NCI-H2029 treated with DMSO at 0.1 percent for 48 hours (cell line): Measurements from ENCODE around the gene ARMC9.

ENCODE experiments used
- DNase-seq: peaks from one replicate; lab custom pipeline; 2025; lab: John Stamatoyannopoulos, UW

Gene ARMC9

GRCh38 chr2:231317579-231317978 is 119.1 kb downstream of the ARMC9 start:
- DNase-seq = no peak

GRCh38 chr2:231318436-231318835 is 120.0 kb downstream of the ARMC9 start:
- no peak for DNase-seq

DNA sequence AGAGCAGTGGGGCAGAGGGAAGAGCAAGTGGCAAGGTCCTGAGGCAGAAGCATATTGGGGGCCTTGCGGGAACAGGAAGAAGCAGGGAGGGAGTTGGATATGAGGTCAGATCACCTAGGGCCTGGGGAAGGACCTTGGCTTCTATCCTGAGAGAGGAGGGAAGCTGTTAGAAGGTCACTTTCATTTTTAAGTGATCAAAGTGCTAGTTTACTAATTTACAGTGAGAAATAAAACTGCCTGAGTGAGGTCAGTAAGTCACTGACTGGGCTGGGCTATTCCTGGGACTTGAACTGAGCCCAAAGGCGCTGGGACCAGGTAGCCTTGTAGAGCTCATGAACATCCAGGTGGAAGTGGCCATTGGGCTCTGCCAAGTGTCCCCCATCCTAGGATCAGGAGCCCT is 120.5 kb downstream of the ARMC9 start:
- no peak for DNase-seq

GRCh38 chr2:231319867-231320266 is 121.4 kb downstream of the ARMC9 start:
- DNase-seq = no peak

GRCh38 chr2:231321021-231321420 is 122.6 kb downstream of the ARMC9 start:
- no peak for DNase-seq

GRCh38 chr2:231321556-231322334 is 123.3 kb downstream of the ARMC9 start:
- DNase-seq = no peak

- DNase-seq = no peak
Observed at GRCh38 chr2:231323316-231323715, 124.9 kb downstream of the ARMC9 start.

- no peak for DNase-seq
Observed at GRCh38 chr2:231325826-231326225, 127.4 kb downstream of the ARMC9 start.

DNA sequence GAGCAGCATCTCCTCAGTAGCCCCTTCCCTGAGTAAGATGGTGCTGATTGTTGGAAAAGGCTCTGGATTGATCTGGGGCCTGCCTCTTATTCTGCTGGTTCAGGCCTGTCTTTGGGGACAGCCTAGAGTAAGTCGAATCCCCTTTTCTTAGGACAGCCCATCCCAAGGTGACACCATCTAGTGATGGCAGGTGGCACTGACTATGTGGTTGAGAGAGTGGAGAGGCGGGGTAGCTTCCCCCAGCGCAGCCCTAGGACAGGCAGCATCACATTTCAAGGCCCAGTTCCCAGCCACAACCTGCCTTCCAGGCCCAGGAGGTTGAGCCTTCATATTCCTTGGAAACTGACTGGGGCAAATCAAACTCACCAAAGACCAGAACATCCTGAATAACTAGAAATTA is 128.0 kb downstream of the ARMC9 start:
- DNase-seq = peak; percentile 22

- DNase-seq = no peak
Observed at GRCh38 chr2:231330311-231330710, 131.9 kb downstream of the ARMC9 start.

GRCh38 chr2:231331533-231331932 is 133.1 kb downstream of the ARMC9 start:
- no peak for DNase-seq

DNA sequence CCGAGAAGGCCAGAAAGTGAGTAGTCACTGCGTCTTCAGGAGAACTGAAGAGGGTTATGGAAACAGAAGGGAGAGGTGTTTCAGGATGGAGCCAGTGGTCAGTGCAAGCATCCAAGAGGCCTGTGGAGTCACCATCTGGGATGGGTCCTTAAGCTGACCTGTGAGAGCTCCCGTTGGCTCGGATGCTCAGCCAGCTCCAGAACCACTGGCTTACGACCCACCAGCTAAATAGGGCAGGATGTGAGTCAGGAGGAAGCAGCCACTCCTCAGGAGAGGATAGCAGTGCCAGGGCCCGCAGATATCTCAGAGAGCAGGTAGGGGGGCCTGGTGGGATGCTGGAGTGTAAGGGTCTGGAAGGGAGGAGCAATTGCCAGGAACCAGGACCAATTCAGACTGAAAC is 134.0 kb downstream of the ARMC9 start:
- no peak for DNase-seq

GRCh38 chr2:231332872-231333500 is 134.6 kb downstream of the ARMC9 start:
- no peak for DNase-seq

DNA sequence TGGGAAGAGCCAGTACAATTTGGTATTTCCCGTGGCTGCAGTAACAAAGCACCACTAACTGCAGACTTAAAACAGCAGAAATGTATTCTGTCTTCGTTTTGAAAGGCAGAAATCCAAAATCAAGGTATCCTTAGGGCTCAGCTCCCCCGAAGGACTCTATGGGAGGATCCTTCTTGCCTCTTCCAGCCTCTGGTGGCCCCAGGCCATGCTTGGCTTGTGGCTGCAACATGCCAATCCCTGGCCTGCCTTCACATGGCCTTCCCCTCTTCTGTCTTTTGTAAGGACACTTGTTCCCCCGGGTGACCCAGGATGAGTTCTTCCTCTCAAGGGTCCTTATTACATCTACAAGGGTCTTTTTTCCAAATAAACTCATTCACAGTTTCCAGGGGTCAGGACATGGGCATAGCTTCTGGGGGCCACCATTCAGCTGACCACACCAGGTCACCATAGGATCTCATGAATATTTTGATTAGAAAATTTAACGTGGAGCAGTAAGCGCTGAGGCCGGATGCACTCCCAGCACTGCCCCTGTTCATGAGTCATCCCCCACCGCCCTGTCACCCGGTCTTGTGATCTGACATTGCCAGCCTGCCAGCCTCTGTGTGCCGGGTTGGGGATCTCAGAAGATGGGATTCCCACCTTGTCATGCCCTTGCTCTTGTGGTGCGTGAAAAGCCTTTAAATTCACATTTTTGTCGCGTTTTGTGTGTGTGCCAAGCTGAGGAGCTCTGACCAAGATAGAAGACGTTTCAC is 135.9 kb downstream of the ARMC9 start:
- DNase-seq = no peak

DNA sequence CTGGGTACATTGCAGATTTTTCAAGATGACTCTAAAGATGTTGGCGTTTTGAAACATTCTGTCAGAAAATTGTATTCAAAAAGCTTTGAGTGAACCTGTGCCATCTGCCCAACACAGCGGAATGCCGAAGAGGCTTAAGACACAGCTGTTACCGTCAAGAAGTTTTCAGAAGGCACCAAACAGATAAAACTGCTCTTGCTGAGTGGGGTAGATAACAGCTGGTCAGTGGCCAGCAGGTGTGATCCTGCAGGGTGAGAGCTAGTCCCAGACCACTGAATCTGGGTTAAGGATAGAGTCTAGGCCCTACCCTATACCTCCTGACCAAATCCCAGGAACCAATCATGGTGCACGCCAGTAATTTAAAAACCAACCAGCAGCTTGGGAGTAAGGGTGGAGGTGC is 136.6 kb downstream of the ARMC9 start:
- no peak for DNase-seq

DNA sequence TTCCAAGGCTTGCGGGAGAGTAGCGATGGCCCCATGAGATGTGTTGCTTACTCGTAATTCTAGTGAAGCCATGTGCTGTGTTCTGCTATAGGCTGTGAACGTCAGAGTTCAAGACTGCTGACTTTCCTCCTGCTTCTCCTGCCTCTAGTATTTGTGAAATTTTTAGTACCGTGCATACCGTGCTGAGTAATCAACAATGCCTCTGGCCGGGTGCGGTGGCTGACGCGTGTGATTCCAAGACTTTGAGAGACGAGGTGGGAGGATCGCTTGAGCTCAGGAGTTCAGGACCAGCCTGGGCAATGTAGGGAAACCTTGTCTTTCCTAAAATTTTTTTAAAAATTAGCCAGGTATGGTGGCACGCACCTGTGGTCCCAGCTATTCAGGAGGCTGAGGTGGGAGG is 137.2 kb downstream of the ARMC9 start:
- DNase-seq = no peak

DNA sequence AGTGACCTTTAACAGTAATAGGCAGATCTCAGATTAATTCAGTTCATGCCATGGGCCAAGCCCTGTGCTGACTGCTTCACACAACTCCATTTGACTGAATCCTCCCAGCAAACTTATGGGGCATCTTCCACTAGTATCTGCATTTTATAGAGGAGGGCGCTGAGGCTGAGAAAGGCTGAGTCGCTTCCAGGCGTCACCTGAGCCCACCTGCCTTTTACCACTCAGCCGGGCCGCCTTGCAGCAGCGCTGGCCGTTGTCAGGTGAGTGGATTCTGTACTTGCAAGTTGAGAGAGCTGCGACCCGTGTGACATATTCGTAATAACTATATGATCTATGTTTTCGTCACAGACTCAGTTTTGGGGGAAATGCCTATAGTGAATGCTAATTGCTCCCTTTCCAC is 137.8 kb downstream of the ARMC9 start:
- no peak for DNase-seq

DNA sequence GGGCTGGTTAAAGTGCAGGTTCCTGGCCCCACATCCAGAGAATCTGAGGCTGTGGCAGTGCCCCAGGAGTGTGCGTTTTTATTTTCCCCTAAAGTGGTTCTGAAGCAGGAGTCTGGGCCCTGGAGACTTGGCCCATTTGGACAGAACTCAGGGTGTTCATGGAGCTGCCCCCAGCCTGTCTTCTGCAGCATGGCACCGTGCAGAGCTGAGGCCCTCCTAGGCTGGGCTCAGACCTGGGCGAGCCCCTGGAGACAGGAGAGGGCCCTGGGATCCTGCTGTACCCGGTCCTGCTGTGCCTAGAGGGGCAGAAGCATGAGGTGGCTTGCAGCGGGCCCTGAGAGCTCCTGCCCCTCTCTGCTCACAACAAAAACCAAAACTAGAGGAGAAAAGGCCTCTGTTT is 138.3 kb downstream of the ARMC9 start:
- no peak for DNase-seq

- no peak for DNase-seq
Observed at GRCh38 chr2:231337807-231338759, 139.7 kb downstream of the ARMC9 start.

- DNase-seq = no peak
Observed at GRCh38 chr2:231339316-231339715, 140.9 kb downstream of the ARMC9 start.

DNA sequence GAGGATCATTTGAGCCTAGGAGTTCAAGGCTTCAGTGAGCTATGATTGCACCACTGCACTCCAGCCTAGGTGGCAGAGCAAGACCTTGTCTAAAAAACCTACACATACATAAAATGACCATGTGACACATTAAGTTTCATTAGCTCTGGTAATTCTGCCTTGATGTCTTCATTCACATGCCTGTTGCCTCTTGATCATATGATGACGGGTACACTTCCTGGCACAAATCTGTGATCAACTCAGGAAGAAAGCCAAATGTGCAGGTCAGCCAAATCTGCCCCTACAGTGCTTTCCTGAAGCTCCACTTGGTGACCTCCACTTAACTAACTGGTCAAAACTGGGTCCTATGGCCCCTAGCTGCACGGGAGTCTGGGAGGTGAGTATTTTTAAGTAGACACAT is 142.7 kb downstream of the ARMC9 start:
- DNase-seq = no peak
